EH (cell line): ENCODE measurements around the gene MS4A6A.
"Not testable (repeated sequence)": the region's sequence is repeated elsewhere in the genome, so short reads cannot be mapped to it uniquely, and the experiment has no call there.

Source experiments
- DNase-seq: peaks from one replicate; pipeline ENCODE4 v3.0.0-alpha.2; 2015; ENCODE audit warnings: low read depth

Gene MS4A6A

GRCh38 chr11:60182541-60183330, at the start of gene MS4A6A:
Gene MS4A6A, minus strand, starts transcription at chr11:60183083. Its CDS starts 1,356 bp downstream, at chr11:60181727.
- DNase-seq, result no peak

GRCh38 chr11:60230681-60231080, 47.8 kb upstream of the MS4A6A start:
- DNase-seq, result no peak

- DNase-seq, result no peak
Measured at GRCh38 chr11:60222141-60222540, 39.3 kb upstream of the MS4A6A start.

- DNase-seq, result no peak
Measured at GRCh38 chr11:60221692-60222091, 38.8 kb upstream of the MS4A6A start.

GRCh38 chr11:60221181-60221580, 38.3 kb upstream of the MS4A6A start:
- DNase-seq, result no peak

GRCh38 chr11:60214386-60214785, 31.5 kb upstream of the MS4A6A start:
- no peak for DNase-seq

GRCh38 chr11:60211206-60211605, 28.3 kb upstream of the MS4A6A start:
- DNase-seq, result no peak

GRCh38 chr11:60209977-60210376, 27.1 kb upstream of the MS4A6A start:
- DNase-seq, result no peak

- no peak for DNase-seq
Measured at GRCh38 chr11:60208951-60209350, 26.1 kb upstream of the MS4A6A start.

GRCh38 chr11:60208146-60208895, 25.4 kb upstream of the MS4A6A start:
- DNase-seq, result no peak

- no peak for DNase-seq
Measured at GRCh38 chr11:60206616-60207015, 23.7 kb upstream of the MS4A6A start.

- DNase-seq, result no peak
Measured at GRCh38 chr11:60204922-60205321, 22.0 kb upstream of the MS4A6A start.

- DNase-seq, result not testable (repeated sequence)
Measured at GRCh38 chr11:60201334-60201733, 18.5 kb upstream of the MS4A6A start.

- no peak for DNase-seq
Measured at GRCh38 chr11:60197442-60197841, 14.6 kb upstream of the MS4A6A start.

- DNase-seq, result no peak
Measured at GRCh38 chr11:60195923-60196368, 13.1 kb upstream of the MS4A6A start.

- no peak for DNase-seq
Measured at GRCh38 chr11:60194511-60194910, 11.6 kb upstream of the MS4A6A start.

GRCh38 chr11:60193687-60194433, 11.0 kb upstream of the MS4A6A start:
- DNase-seq, result peak; percentile 24

- not testable (repeated sequence) for DNase-seq
Measured at GRCh38 chr11:60192564-60192963, 9.7 kb upstream of the MS4A6A start.

GRCh38 chr11:60188481-60188880, 5.6 kb upstream of the MS4A6A start:
- not testable (repeated sequence) for DNase-seq

GRCh38 chr11:60186128-60186527, 3.2 kb upstream of the MS4A6A start:
- not testable (repeated sequence) for DNase-seq

- not testable (repeated sequence) for DNase-seq
Measured at GRCh38 chr11:60185512-60185827, 2.6 kb upstream of the MS4A6A start.

- DNase-seq, result no peak
Measured at GRCh38 chr11:60184824-60185511, 2.1 kb upstream of the MS4A6A start.
